ENCODE data around the gene SORBS2. TPM values are rescaled to one million over a fixed set of nuclear protein-coding genes. Genes with fewer than 3 reads are reported as not detected.

Gene SORBS2
- total RNA-seq, 2 experiments from 2014 or later: not detected

GRCh38 chr4:185775792-185776555, 36.0 kb downstream of the SORBS2 start:
- Mint-ChIP-seq H3K4me1 (ENCODE audit: low read depth) (no peaks in the 10 kb centered on the region), H3K27ac (no peak overlapping the region)
- CTCF ChIA-PET: no interaction called here

GRCh38 chr4:185774845-185775680, 36.9 kb downstream of the SORBS2 start:
- Mint-ChIP-seq H3K36me3 (ENCODE audit: low read depth) (no peaks in the 10 kb centered on the region), H3K27ac (no peak overlapping the region), H3K4me1 (ENCODE audit: low read depth) (no peaks in the 10 kb centered on the region), H3K9me3 (peaks cover 6% of the 10 kb centered on the region), H3K4me3 (no peak overlapping the region), H3K27me3 (peaks cover 13% of the 10 kb centered on the region)
- DNase-seq (no peak), ATAC-seq (ENCODE audit: poor library complexity) (no peak)
- intact Hi-C loops (cut with DNase I, micrococcal nuclease): no loop called here
- Histone ChIP-seq H3K4me1 (ENCODE audit: insufficient read depth, low read length) (no peaks in the 10 kb centered on the region), H3K27ac (ENCODE audit: low read depth in 1 of 2, low read length in 2 of 2) (no peak overlapping the region), H3K36me3 (ENCODE audit: insufficient read depth, low read length) (no peaks in the 10 kb centered on the region), H3K27me3 (ENCODE audit: control insufficient read depth in 1 of 2, insufficient read depth in 2 of 2, low read length in 2 of 2) (peaks cover 0 to 4% of the 10 kb centered on the region in 2 experiments), H3K4me3 (ENCODE audit: low read length) (no peak overlapping the region), H3K9me3 (ENCODE audit: control insufficient read depth in 1 of 2, insufficient read depth in 1 of 2, low read length in 2 of 2) (peaks cover 0 to 5% of the 10 kb centered on the region in 2 experiments)
- CTCF ChIA-PET: no interaction called here
- POLR2A ChIA-PET: no interaction called here
- no peak for TF ChIP-seq CTCF (IDR thresholded peaks at IDR 0.05)

More at GRCh38 chr4:185775792-185776555, 36.0 kb downstream of the SORBS2 start:
- Mint-ChIP-seq H3K27me3 (peaks cover 13% of the 10 kb centered on the region), H3K9me3 (peaks cover 5% of the 10 kb centered on the region), H3K4me3 (no peak overlapping the region), H3K36me3 (ENCODE audit: low read depth) (no peaks in the 10 kb centered on the region)
- intact Hi-C loops (cut with DNase I, micrococcal nuclease): no loop called here
- H3K36me3 ChIP-seq (ENCODE audit: insufficient read depth, low read length): no peaks in the 10 kb centered on the region
- H3K27ac ChIP-seq (ENCODE audit: low read depth in 1 of 2, low read length in 2 of 2): no peak overlapping the region
- peaks cover 0 to 2% of the 10 kb centered on the region in 2 experiments for H3K9me3 ChIP-seq (ENCODE audit: control insufficient read depth in 1 of 2, insufficient read depth in 1 of 2, low read length in 2 of 2)
- no peak for DNase-seq
- H3K4me1 ChIP-seq (ENCODE audit: insufficient read depth, low read length): no peaks in the 10 kb centered on the region
- H3K27me3 ChIP-seq (ENCODE audit: control insufficient read depth in 1 of 2, insufficient read depth in 2 of 2, low read length in 2 of 2): peaks cover 0 to 4% of the 10 kb centered on the region in 2 experiments
- POLR2A ChIA-PET: no interaction called here
- no peak for TF ChIP-seq CTCF (IDR thresholded peaks at IDR 0.05)
- H3K4me3 ChIP-seq (ENCODE audit: low read length): no peak overlapping the region
- no peak for ATAC-seq (ENCODE audit: poor library complexity)

- Mint-ChIP-seq H3K27me3 (peaks cover 13% of the 10 kb centered on the region), H3K27ac (no peak overlapping the region), H3K9me3 (peaks cover 7% of the 10 kb centered on the region), H3K36me3 (ENCODE audit: low read depth) (no peaks in the 10 kb centered on the region), H3K4me1 (ENCODE audit: low read depth) (no peaks in the 10 kb centered on the region), H3K4me3 (no peak overlapping the region)
- H3K4me3 ChIP-seq (ENCODE audit: low read length): no peak overlapping the region
- no peak for TF ChIP-seq CTCF (IDR thresholded peaks at IDR 0.05)
- peaks cover 0 to 4% of the 10 kb centered on the region in 2 experiments for H3K27me3 ChIP-seq (ENCODE audit: control insufficient read depth in 1 of 2, insufficient read depth in 2 of 2, low read length in 2 of 2)
- CTCF ChIA-PET: no interaction called here
- intact Hi-C loops (cut with DNase I, micrococcal nuclease): no loop called here
- ATAC-seq (ENCODE audit: poor library complexity) (no peak), DNase-seq (no peak)
- H3K36me3 ChIP-seq (ENCODE audit: insufficient read depth, low read length): no peaks in the 10 kb centered on the region
- peaks cover 0 to 13% of the 10 kb centered on the region in 2 experiments for H3K9me3 ChIP-seq (ENCODE audit: control insufficient read depth in 1 of 2, insufficient read depth in 1 of 2, low read length in 2 of 2)
- H3K4me1 ChIP-seq (ENCODE audit: insufficient read depth, low read length): no peaks in the 10 kb centered on the region
- POLR2A ChIA-PET: no interaction called here
- H3K27ac ChIP-seq (ENCODE audit: low read depth in 1 of 2, low read length in 2 of 2): no peak overlapping the region
These were observed 37.8 kb downstream of the SORBS2 start for GRCh38 chr4:185774131-185774653.
